HepG2 (cell line): Measurements from ENCODE around the gene AFAP1. TPM values are rescaled to one million over a fixed set of nuclear protein-coding genes. Genes with fewer than 3 reads are reported as not detected.

Experiments
- ATAC-seq: fragments of 200-7000 bp; cut with Tn5 transposase; 3 replicates; pipeline ENCODE4 v1.9.1; 2020; ENCODE audit warnings: mild to moderate bottlenecking, moderate library complexity
- BruUV-seq: library from RNA; stranded (reverse); fragments of 400-500 nt; replicated peaks from 2 replicates; lab custom pipeline; 2021; lab: Mats Ljungman, UMichigan
- CTCF ChIA-PET: fragments of 300-600 bp; formaldehyde crosslinking; extraction: SDS; loops from one replicate; lab custom pipeline; 2021; ENCODE audit warnings: low total read pairs, inconsistent platforms, low intra/inter-chr PET ratio; lab: Yijun Ruan, JAX
- POLR2A ChIA-PET: fragments of 350-600 bp; sonication (Branson Sonifier 250); formaldehyde crosslinking; loops from one replicate; lab custom pipeline; 2020; ENCODE audit warnings: antibody characterized with exemption, inconsistent platforms; lab: Yijun Ruan, JAX
- DNase-seq: peaks from one replicate; pipeline ENCODE4 v3.0.0-alpha.2; 2015; ENCODE audit warnings: low spot score
- FAIRE-seq: peaks from 3 replicates; lab custom pipeline; 2011; peaks lifted over from hg19 to GRCh38; lab: Jason Lieb, UNC
- H2AFZ ChIP-seq: one replicate; pipeline ENCODE4 v1.6.1; 2011; ENCODE audit warnings: low read length, inconsistent platforms
- H3K27ac ChIP-seq: fragments of 300-600 bp; 3 replicates; pipeline ENCODE4 v1.8.0; 2011; ENCODE audit warnings: mixed run types, mild to moderate bottlenecking, mixed read lengths, low read length, inconsistent platforms; ENCODE audit not compliant: insufficient read depth; ENCODE audit errors: extremely low read length
- H3K27me3 ChIP-seq, 2 experiments: fragments of 200-600 bp in 1 of 2; 2 replicates in 1 of 2; 3 replicates in 1 of 2; pipeline versions ENCODE4 v1.6.0 to v1.8.0; 2011; ENCODE audit warnings: low read length in 2 of 2, mild to moderate bottlenecking in 2 of 2, moderate library complexity in 2 of 2, inconsistent platforms in 1 of 2; ENCODE audit not compliant: insufficient read depth in 2 of 2, control insufficient read depth in 1 of 2
- H3K36me3 ChIP-seq, 2 experiments: fragments of 200-600 bp in 1 of 2; replicated peaks in 1 of 2; 2 replicates in 1 of 2; 3 replicates in 1 of 2; pipeline versions ENCODE4 v1.5.1 to v1.8.0; 2011; ENCODE audit warnings: low read length in 2 of 2, inconsistent platforms in 1 of 2; ENCODE audit not compliant: insufficient read depth in 2 of 2, control insufficient read depth in 1 of 2
- H3K4me1 ChIP-seq: 2 replicates; pipeline ENCODE4 v1.5.1; 2012; ENCODE audit warnings: low read length, inconsistent platforms; ENCODE audit not compliant: insufficient read depth
- H3K4me2 ChIP-seq: 2 replicates; pipeline ENCODE4 v1.6.0; 2011; ENCODE audit warnings: low read depth, low read length, inconsistent platforms
- H3K4me3 ChIP-seq, 3 experiments: fragments of 200-600 bp in 1 of 3; sonication (generic), shearing (Covaris generic) in 1 of 3; replicated peaks in 1 of 3; 2 replicates each; pipeline ENCODE4 v1.5.1; 2011 to 2016; ENCODE audit warnings: low read length in 3 of 3, inconsistent platforms in 2 of 3, low read depth in 2 of 3, mild to moderate bottlenecking in 2 of 3, control low read depth in 1 of 3, mixed read lengths in 1 of 3; ENCODE audit not compliant: insufficient read depth in 1 of 3
- H3K79me2 ChIP-seq: one replicate; pipeline ENCODE4 v1.6.1; 2011; ENCODE audit warnings: low read length, inconsistent platforms; ENCODE audit not compliant: insufficient read depth
- H3K9ac ChIP-seq: 2 replicates; pipeline ENCODE4 v1.6.0; 2011; ENCODE audit warnings: mild to moderate bottlenecking, low read depth, low read length, inconsistent platforms; ENCODE audit not compliant: insufficient read depth
- H3K9me3 ChIP-seq: 2 replicates; pipeline ENCODE4 v1.5.1; 2012; ENCODE audit warnings: mild to moderate bottlenecking, low read length
- H4K20me1 ChIP-seq: 2 replicates; pipeline ENCODE4 v1.6.0; 2011; ENCODE audit warnings: inconsistent platforms, mild to moderate bottlenecking, low read length, moderate library complexity; ENCODE audit not compliant: insufficient read depth
- MAFG ChIP-seq: sonication (generic); formaldehyde crosslinking; IDR thresholded peaks from 2 replicates; pipeline ENCODE4 v1.5.1; 2020; ENCODE audit warnings: mild to moderate bottlenecking, missing genetic modification reagents
- POLR2A ChIP-seq, 2 experiments: IDR thresholded peaks; 2 replicates each; pipeline ENCODE4 v1.6.1; 2011; ENCODE audit warnings: low read depth in 2 of 2, low read length in 2 of 2, mild to moderate bottlenecking in 1 of 2, moderate library complexity in 1 of 2; ENCODE audit not compliant: insufficient read depth in 1 of 2
- TP53 ChIP-seq: sonication (generic); formaldehyde crosslinking; conservative IDR thresholded peaks from 2 replicates; pipeline ENCODE4 v1.4.0; 2020; ENCODE audit warnings: missing genetic modification reagents
- ZSCAN25 ChIP-seq: sonication (generic); formaldehyde crosslinking; IDR thresholded peaks from 2 replicates; pipeline ENCODE4 v1.8.0; 2022; ENCODE audit warnings: mild to moderate bottlenecking, missing genetic modification reagents
- WGBS: methylation state at CpG from one replicate; pipeline ENCODE4 v1.1.6; 2017; ENCODE audit warnings: low lambda C conversion rate; 5-methylcytosine and 5-hydroxymethylcytosine counted together
- in situ Hi-C: cut with HindIII; loops from 2 replicates; pipeline ENCODE4 v1.10.0; 2017; ENCODE audit warnings: low pct_unique_long_range_greater_than_20kb; ENCODE audit not compliant: extremely low pct_ligation_motif_present
- intact Hi-C: fragments of 100-400 bp; cut with micrococcal nuclease; formaldehyde crosslinking; loops from one replicate; pipeline ENCODE4 v1.10.0; 2022; ENCODE audit not compliant: unreplicated experiment
- polyA plus RNA-seq, 8 experiments: library from polyadenylated mRNA; depleted of rRNA in 3 of 8; stranded (reverse) in 7 of 8; unstranded in 1 of 8; fragments of >200 nt; fragmentation: Illumina TruSeq in 4 of 8; extraction: Trizol in 4 of 8; gene quantifications; 2 replicates each; pipeline versions ENCODE4 v1.2.1 to v1.2.3, GENCODE V29; 2011 to 2016; ENCODE audit warnings: low read depth in 4 of 8, missing spikeins in 1 of 8, mixed read lengths in 1 of 8; ENCODE audit not compliant: insufficient read depth in 1 of 8
- total RNA-seq, 5 experiments: library from RNA; depleted of rRNA; stranded (reverse); fragments of >200 nt; fragmentation: Illumina TruSeq; extraction: Trizol; gene quantifications; 2 replicates each; pipeline ENCODE4 v1.2.3, GENCODE V29; 2016; ENCODE audit warnings: low read depth in 1 of 5
- TF ChIP-seq, protein P1 (sequence below): IDR thresholded peaks from 2 replicates; pipeline ENCODE4 v1.6.1; 2016; ENCODE audit warnings: mild to moderate bottlenecking
- TF ChIP-seq, protein P2 (sequence below), 2 experiments: sonication (generic) in 1 of 2; formaldehyde crosslinking in 1 of 2; IDR thresholded peaks; 2 replicates each; pipeline versions ENCODE4 v1.4.0 to v1.6.1; 2016 to 2020; ENCODE audit warnings: borderline replicate concordance in 1 of 2, low read depth in 1 of 2, mild to moderate bottlenecking in 1 of 2, missing genetic modification reagents in 1 of 2
- TF ChIP-seq, protein P3 (sequence below): sonication (generic); formaldehyde crosslinking; IDR thresholded peaks from 2 replicates; pipeline ENCODE4 v1.5.0; 2020; ENCODE audit warnings: missing genetic modification reagents, mild to moderate bottlenecking, borderline replicate concordance

AFAP1 gene
- total and polyA plus RNA-seq, 2 of the 13 experiments (the other 11 are each of a cell fraction or from before 2014, with no cell fraction given): 2.5 TPM

DNA sequence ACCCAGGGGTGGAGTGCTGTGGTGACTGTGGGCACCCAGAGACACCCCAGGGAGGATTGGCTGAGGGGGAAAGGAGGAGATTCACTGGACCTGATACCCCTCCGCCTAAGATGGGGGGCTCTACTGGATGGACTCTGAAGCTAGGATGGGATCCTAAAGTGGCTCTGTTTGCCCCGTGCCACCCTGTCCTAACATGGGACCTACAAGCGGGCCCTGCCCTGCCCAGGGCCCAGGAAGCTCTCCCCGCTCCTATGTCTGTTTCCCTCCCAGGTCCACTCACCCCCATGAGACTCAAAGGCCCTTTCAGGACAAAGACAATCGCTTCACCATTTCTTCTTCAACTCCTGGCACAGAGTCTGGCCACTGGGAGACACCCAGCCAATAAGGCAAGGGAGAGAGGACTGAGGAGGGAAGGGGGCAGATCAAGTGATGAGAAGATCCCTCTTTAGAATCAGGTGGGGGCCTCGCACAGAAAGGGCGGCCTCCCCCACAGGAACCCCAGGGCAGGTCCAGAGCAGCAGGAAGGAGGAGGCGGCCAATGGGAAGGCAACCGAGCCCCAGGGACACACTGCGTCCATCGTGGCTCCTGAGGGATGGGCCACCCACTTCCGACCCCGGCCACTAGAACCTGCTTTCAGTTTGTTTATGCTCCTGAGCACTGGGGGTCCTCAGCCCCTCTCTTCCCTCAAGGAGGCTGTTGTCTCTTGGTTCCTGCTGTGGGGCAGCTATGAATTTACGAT, 155.4 kb downstream of the AFAP1 start:
- no TSS peak for BruUV-seq
- H3K4me1 ChIP-seq: no peaks in the 10 kb centered on the region
- ChIA-PET POLR2A (no interaction called here), CTCF (no interaction called here)
- in situ Hi-C loops: no loop called here
- FAIRE-seq (no peak), DNase-seq (no peak), ATAC-seq (no peak)
- peaks cover 3 to 4% of the 10 kb centered on the region in 2 experiments; a peak in 1 of 5 replicates for H3K36me3 ChIP-seq
- intact Hi-C loops: no loop called here
- H3K4me3 ChIP-seq: no peak overlapping the region
- H3K9ac ChIP-seq: no peak overlapping the region
- no peaks in the 10 kb centered on the region for H3K27me3 ChIP-seq
- no peaks in the 10 kb centered on the region for H4K20me1 ChIP-seq
- no peaks in the 10 kb centered on the region for H3K79me2 ChIP-seq
- no peak overlapping the region for H3K27ac ChIP-seq
- H3K4me2 ChIP-seq: no peak overlapping the region
- H3K9me3 ChIP-seq: no peaks in the 10 kb centered on the region
- no peak overlapping the region for H2AFZ ChIP-seq
- TF ChIP-seq ZSCAN25 (CRISPR knock-in tag) (no peak), TP53 (CRISPR knock-in tag) (no peak), POLR2A (IDR thresholded peaks at IDR 0.05; ENCODE audit: insufficient read depth in 1 of 2, low read depth in 2 of 2, low read length in 2 of 2) (no peak), MAFG (no peak)
- TF ChIP-seq, protein P1, sequence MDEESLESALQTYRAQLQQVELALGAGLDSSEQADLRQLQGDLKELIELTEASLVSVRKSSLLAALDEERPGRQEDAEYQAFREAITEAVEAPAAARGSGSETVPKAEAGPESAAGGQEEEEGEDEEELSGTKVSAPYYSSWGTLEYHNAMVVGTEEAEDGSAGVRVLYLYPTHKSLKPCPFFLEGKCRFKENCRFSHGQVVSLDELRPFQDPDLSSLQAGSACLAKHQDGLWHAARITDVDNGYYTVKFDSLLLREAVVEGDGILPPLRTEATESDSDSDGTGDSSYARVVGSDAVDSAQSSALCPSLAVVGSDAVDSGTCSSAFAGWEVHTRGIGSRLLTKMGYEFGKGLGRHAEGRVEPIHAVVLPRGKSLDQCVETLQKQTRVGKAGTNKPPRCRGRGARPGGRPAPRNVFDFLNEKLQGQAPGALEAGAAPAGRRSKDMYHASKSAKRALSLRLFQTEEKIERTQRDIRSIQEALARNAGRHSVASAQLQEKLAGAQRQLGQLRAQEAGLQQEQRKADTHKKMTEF (CRISPR knock-in tag): no peak
- TF ChIP-seq, protein P2, sequence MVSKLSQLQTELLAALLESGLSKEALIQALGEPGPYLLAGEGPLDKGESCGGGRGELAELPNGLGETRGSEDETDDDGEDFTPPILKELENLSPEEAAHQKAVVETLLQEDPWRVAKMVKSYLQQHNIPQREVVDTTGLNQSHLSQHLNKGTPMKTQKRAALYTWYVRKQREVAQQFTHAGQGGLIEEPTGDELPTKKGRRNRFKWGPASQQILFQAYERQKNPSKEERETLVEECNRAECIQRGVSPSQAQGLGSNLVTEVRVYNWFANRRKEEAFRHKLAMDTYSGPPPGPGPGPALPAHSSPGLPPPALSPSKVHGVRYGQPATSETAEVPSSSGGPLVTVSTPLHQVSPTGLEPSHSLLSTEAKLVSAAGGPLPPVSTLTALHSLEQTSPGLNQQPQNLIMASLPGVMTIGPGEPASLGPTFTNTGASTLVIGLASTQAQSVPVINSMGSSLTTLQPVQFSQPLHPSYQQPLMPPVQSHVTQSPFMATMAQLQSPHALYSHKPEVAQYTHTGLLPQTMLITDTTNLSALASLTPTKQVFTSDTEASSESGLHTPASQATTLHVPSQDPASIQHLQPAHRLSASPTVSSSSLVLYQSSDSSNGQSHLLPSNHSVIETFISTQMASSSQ (IDR thresholded peaks at IDR 0.05; ENCODE audit: low read depth): no peak
- TF ChIP-seq, protein P2 (CRISPR knock-in tag; IDR thresholded peaks at IDR 0.05; ENCODE audit: borderline replicate concordance): no peak
- TF ChIP-seq, protein P3, sequence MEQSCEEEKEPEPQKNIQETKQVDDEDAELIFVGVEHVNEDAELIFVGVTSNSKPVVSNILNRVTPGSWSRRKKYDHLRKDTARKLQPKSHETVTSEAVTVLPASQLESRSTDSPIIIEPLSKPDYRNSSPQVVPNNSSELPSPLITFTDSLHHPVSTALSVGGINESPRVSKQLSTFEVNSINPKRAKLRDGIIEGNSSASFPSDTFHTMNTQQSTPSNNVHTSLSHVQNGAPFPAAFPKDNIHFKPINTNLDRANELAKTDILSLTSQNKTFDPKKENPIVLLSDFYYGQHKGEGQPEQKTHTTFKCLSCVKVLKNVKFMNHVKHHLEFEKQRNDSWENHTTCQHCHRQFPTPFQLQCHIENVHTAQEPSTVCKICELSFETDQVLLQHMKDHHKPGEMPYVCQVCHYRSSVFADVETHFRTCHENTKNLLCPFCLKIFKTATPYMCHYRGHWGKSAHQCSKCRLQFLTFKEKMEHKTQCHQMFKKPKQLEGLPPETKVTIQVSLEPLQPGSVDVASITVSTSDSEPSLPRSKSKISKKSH: no peak
- WGBS: 99% methylated on average over 7 of the region's 14 CpGs
